Stimulated activated CD8-positive, alpha-beta memory T cell treated with anti-CD3 and anti-CD28 coated beads, Interleukin-15, amount 100 ng/mL, for 1 hour (primary cell): Measurements from ENCODE around the gene TUFT1.

Experiments
- DNase-seq: peaks from one replicate; pipeline ENCODE4 v3.0.0-alpha.2; 2020; ENCODE audit warnings: low read depth

The TUFT1 gene

GRCh38 chr1:151539321-151540020 lies 638 bp upstream of the TUFT1 start:
- DNase-seq = no peak

- no peak for DNase-seq
These were observed 871 bp downstream of the TUFT1 start for GRCh38 chr1:151540982-151541377.

GRCh38 chr1:151541752-151542151 lies 1.6 kb downstream of the TUFT1 start:
- DNase-seq = no peak

- DNase-seq = no peak
These were observed 2.6 kb downstream of the TUFT1 start for GRCh38 chr1:151542710-151543129.

- no peak for DNase-seq
These were observed 5.4 kb downstream of the TUFT1 start for GRCh38 chr1:151545542-151545941.

GRCh38 chr1:151546011-151546925 lies 6.2 kb downstream of the TUFT1 start:
- DNase-seq = no peak

GRCh38 chr1:151547119-151547899 lies 7.2 kb downstream of the TUFT1 start:
- no peak for DNase-seq

- DNase-seq = no peak
These were observed 7.8 kb downstream of the TUFT1 start for GRCh38 chr1:151547900-151548230.

GRCh38 chr1:151549199-151549598 lies 9.1 kb downstream of the TUFT1 start:
- no peak for DNase-seq

GRCh38 chr1:151553659-151554058 lies 13.6 kb downstream of the TUFT1 start:
- DNase-seq = no peak

- DNase-seq = no peak
These were observed 15.9 kb downstream of the TUFT1 start for GRCh38 chr1:151556052-151556451.

- DNase-seq = no peak
These were observed 22.6 kb downstream of the TUFT1 start for GRCh38 chr1:151562661-151563060.

- DNase-seq = no peak
These were observed 23.3 kb downstream of the TUFT1 start for GRCh38 chr1:151563376-151563775.

- no peak for DNase-seq
These were observed 25.5 kb downstream of the TUFT1 start for GRCh38 chr1:151565502-151566189.

GRCh38 chr1:151568626-151569088 lies 28.5 kb downstream of the TUFT1 start:
- no peak for DNase-seq

GRCh38 chr1:151570819-151571218 lies 30.7 kb downstream of the TUFT1 start:
- no peak for DNase-seq

GRCh38 chr1:151574575-151575529 lies 34.7 kb downstream of the TUFT1 start:
- DNase-seq = no peak

- DNase-seq = no peak
These were observed 37.1 kb downstream of the TUFT1 start for GRCh38 chr1:151577173-151577572.

- no peak for DNase-seq
These were observed 38.8 kb downstream of the TUFT1 start for GRCh38 chr1:151578941-151579340.

GRCh38 chr1:151579436-151580225 lies 39.5 kb downstream of the TUFT1 start:
- DNase-seq = no peak
